Nasal cavity respiratory epithelium epithelial cell of viscerocranial mucosa (primary cell): Measurements from ENCODE around the gene ATP8B2. TPM values are rescaled to one million over a fixed set of nuclear protein-coding genes. Genes with fewer than 3 reads are reported as not detected.

ENCODE experiments used
- total RNA-seq: library from RNA; depleted of rRNA; stranded (reverse); fragments of >200 nt; gene quantifications from 2 replicates; pipeline ENCODE4 v1.2.3, GENCODE V29; 2014

ATP8B2 gene
- 9.2 and 22.8 TPM in 2 replicates for total RNA-seq

DNA sequence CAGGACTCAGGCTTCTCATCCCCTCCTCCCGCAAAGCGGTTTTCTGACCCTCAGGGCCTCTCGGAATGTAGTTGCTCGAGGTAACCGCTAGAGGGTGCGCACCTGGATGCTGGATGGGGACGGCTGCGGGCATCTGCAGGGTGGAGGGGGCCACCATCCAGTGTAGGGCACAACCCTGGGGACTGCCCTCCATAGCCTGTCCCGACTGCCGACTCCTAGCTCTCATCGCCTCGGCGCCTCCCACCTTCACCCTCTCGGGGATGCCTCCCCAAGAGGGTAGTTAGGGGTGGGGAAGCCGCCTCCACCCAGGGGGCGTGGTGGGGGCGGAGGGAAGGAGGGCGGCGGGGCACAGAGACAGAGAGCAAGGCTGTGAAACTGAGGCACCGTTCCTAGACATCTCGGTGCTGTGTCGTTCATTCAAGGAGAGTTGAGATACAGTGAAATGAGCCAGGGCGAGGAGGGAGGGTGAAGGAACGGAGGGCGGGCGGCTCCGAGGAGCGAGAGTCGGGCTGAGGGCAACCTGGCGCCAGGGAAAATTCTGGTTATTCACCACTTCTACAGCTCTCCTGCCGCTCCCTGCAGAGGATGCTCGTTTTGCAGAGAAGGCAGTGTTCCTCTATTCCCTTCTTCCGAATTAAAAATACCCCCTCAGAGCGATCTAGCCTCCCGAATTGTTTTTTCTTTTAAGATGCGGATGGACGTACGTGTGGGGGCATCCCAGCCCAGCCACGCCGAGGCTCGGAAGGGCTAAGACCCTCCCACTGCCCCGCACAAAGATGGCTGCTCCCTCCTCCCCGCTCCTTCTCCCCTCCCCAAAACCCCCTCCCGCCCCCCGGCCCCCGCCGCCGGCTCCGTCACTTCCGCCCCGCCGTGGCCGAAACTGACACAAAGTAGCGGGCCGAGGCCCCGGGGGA, at the start of gene ATP8B2:
Gene ATP8B2 (plus strand): TSS at position 857 of the 914 bp plus-strand sequence. CDS start 2,617 bp downstream, outside the sequence.

GRCh38 chr1:154320882-154321608, 4.3 kb upstream of the ATP8B2 start, which contains the start of gene AQP10:
AQP10 (plus strand) TSS chr1:154321093; CDS start chr1:154321156, 63 bp downstream.

Other genes starting within 250 kb of the ATP8B2 start
- gene NUP210L, start 170.5 kb upstream of the ATP8B2 start, total RNA-seq = under 0.01 TPM in 2 replicates
- 166 and 392 TPM in 2 replicates for gene TPM3, start 133.4 kb upstream of the ATP8B2 start, total RNA-seq
- not detected in 2 replicates for gene CFAP141, start 119.2 kb upstream of the ATP8B2 start, total RNA-seq
- gene UBAP2L, start 104.6 kb upstream of the ATP8B2 start, total RNA-seq = 29.4 and 81.0 TPM in 2 replicates
- gene HAX1, start 52.9 kb upstream of the ATP8B2 start, total RNA-seq = 94.2 and 138 TPM in 2 replicates
- 0.14 TPM in 1 of 2 replicates, not detected in the other for gene AQP10, start 4.4 kb upstream of the ATP8B2 start, total RNA-seq
- gene IL6R, start 79.8 kb downstream of the ATP8B2 start, total RNA-seq = 24.3 and 35.8 TPM in 2 replicates
- not detected in 2 replicates for gene TDRD10, start 176.7 kb downstream of the ATP8B2 start, total RNA-seq
- gene SHE, start 176.9 kb downstream of the ATP8B2 start, total RNA-seq = 0.07 TPM in 1 of 2 replicates, not detected in the other
- 26.3 and 45.6 TPM in 2 replicates for gene UBE2Q1, start 233.1 kb downstream of the ATP8B2 start, total RNA-seq
- under 0.01 and 0.07 TPM in 2 replicates for gene CHRNB2, start 242.3 kb downstream of the ATP8B2 start, total RNA-seq